HG03280 (cell line): Measurements from ENCODE around the gene GDPD3.
"Not testable (repeated sequence)": the region's sequence is repeated elsewhere in the genome, so short reads cannot be mapped to it uniquely, and the experiment has no call there.

Experiments used
- ATAC-seq: cut with Tn5 transposase; IDR thresholded peaks from one replicate; pipeline ENCODE4 v1.9.1; 2021; ENCODE audit warnings: mild to moderate bottlenecking, moderate library complexity; ENCODE audit not compliant: unreplicated experiment

The GDPD3 gene

GRCh38 chr16:30113031-30113710 lies at the start of gene GDPD3:
Gene GDPD3, minus strand, starts transcription at chr16:30113537. Its CDS starts 59 bp downstream, at chr16:30113478.
- ATAC-seq: no peak

GRCh38 chr16:30157214-30157613 lies 43.9 kb upstream of the GDPD3 start:
- no peak for ATAC-seq

GRCh38 chr16:30155188-30155587 lies 41.9 kb upstream of the GDPD3 start:
- no peak for ATAC-seq

- ATAC-seq: no peak
Observed at GRCh38 chr16:30152517-30152916, 39.2 kb upstream of the GDPD3 start.

- ATAC-seq: no peak
Observed at GRCh38 chr16:30151091-30151490, 37.8 kb upstream of the GDPD3 start.

GRCh38 chr16:30149250-30149930 lies 36.1 kb upstream of the GDPD3 start:
- ATAC-seq: no peak

- ATAC-seq: no peak
Observed at GRCh38 chr16:30147843-30148510, 34.6 kb upstream of the GDPD3 start.

- no peak for ATAC-seq
Observed at GRCh38 chr16:30145657-30146056, 32.3 kb upstream of the GDPD3 start.

- ATAC-seq: no peak
Observed at GRCh38 chr16:30144917-30145316, 31.6 kb upstream of the GDPD3 start.

- no peak for ATAC-seq
Observed at GRCh38 chr16:30144017-30144416, 30.7 kb upstream of the GDPD3 start.

- no peak for ATAC-seq
Observed at GRCh38 chr16:30143347-30143702, 30.0 kb upstream of the GDPD3 start.

GRCh38 chr16:30142672-30143346 lies 29.5 kb upstream of the GDPD3 start:
- no peak for ATAC-seq

- no peak for ATAC-seq
Observed at GRCh38 chr16:30141750-30142149, 28.4 kb upstream of the GDPD3 start.

GRCh38 chr16:30139583-30140481 lies 26.5 kb upstream of the GDPD3 start:
- ATAC-seq: no peak

GRCh38 chr16:30137897-30138296 lies 24.6 kb upstream of the GDPD3 start:
- no peak for ATAC-seq

GRCh38 chr16:30136971-30137605 lies 23.8 kb upstream of the GDPD3 start:
- no peak for ATAC-seq

GRCh38 chr16:30132591-30132990 lies 19.3 kb upstream of the GDPD3 start:
- no peak for ATAC-seq

GRCh38 chr16:30131869-30132475 lies 18.6 kb upstream of the GDPD3 start:
- ATAC-seq: no peak

GRCh38 chr16:30127993-30128392 lies 14.7 kb upstream of the GDPD3 start:
- ATAC-seq: no peak

- ATAC-seq: not testable (repeated sequence)
Observed at GRCh38 chr16:30125690-30126089, 12.4 kb upstream of the GDPD3 start.
